Measurements from ENCODE around the gene EPB42. TPM values are rescaled to one million over a fixed set of nuclear protein-coding genes. Genes with fewer than 3 reads are reported as not detected.

Gene EPB42
- total and polyA plus RNA-seq, 2 donors (not counting 1 experiment from before 2014, with no cell fraction given): not detected

GRCh38 chr15:43242616-43243015, 21.8 kb upstream of the EPB42 start:
- no peaks in the 10 kb centered on the region for H3K9me3 ChIP-seq (ENCODE audit: control extremely low read depth in 1 of 3, control insufficient read depth in 2 of 3, insufficient read depth in 1 of 3, low read length in 2 of 3)
- Mint-ChIP-seq H3K27ac (no peak overlapping the region), H3K4me1 (no peaks in the 10 kb centered on the region), H3K4me3 (no peak overlapping the region), H3K9me3 (ENCODE audit: insufficient read depth) (no peaks in the 10 kb centered on the region), H3K27me3 (peaks cover 19% of the 10 kb centered on the region)
- TF ChIP-seq CTCF (IDR thresholded peaks at IDR 0.05) (no peak), EZH2 (IDR thresholded peaks at IDR 0.05; ENCODE audit: borderline replicate concordance, insufficient read depth, low read depth, low read length, poor library complexity, severe bottlenecking) (no peak)
- no peak overlapping the region for H3K27ac ChIP-seq (ENCODE audit: low read length in 2 of 2)
- no peak overlapping the region for H3K4me3 ChIP-seq (ENCODE audit: control extremely low read depth in 1 of 5, extremely low read depth in 1 of 5, insufficient read depth in 1 of 5, low read depth in 2 of 5, low read length in 4 of 5)
- no peak for ATAC-seq (ENCODE audit: low read depth)
- H3K4me1 ChIP-seq (ENCODE audit: control insufficient read depth in 2 of 2, insufficient read depth in 2 of 2, low read length in 2 of 2): no peaks in the 10 kb centered on the region
- H3K36me3 ChIP-seq (replicated peaks in 1 of 2; ENCODE audit: control extremely low read depth in 1 of 2, control insufficient read depth in 1 of 2, extremely low read depth in 1 of 2, insufficient read depth in 2 of 2, low read length in 1 of 2): no peaks in the 10 kb centered on the region
- ChIA-PET CTCF (interaction anchor here (0.6 to 2.0 kb wide), 3 partner anchors 17 to 1882 kb away, joined by 3 to 8 read pairs (median 4); no protein-coding TSS in a partner anchor), POLR2A (no interaction called here)
- WGBS (ENCODE audit: insufficient coverage): 95% methylated on average over 4 of the region's 5 CpGs
- H3K27me3 ChIP-seq (replicated peaks in 1 of 4; ENCODE audit: control extremely low read depth in 1 of 4, control insufficient read depth in 3 of 4, insufficient read depth in 4 of 4, low read length in 3 of 4): peaks cover 0 to 9% (median 3%) of the 10 kb centered on the region in 4 experiments
- no peak overlapping the region for H3K4me2 ChIP-seq (replicated peaks; ENCODE audit: low read depth, low read length, poor library complexity, severe bottlenecking)
- intact Hi-C loops (cut with micrococcal nuclease): no loop called here
- H3K79me2 ChIP-seq (ENCODE audit: control insufficient read depth, insufficient read depth, low read length): no peaks in the 10 kb centered on the region
- H3K9ac ChIP-seq (ENCODE audit: low read length): no peak overlapping the region
- no peaks in the 10 kb centered on the region for H4K20me1 ChIP-seq (ENCODE audit: control insufficient read depth, insufficient read depth, low read length, poor library complexity, severe bottlenecking)
- H2AFZ ChIP-seq (ENCODE audit: insufficient read depth, low read depth, low read length, poor library complexity, severe bottlenecking): no peak overlapping the region
- DNase-seq: no peak

- no peak for DNase-seq
- TF ChIP-seq CTCF (IDR thresholded peaks at IDR 0.05): no peak
- Histone ChIP-seq H3K9me3 (ENCODE audit: control extremely low read depth in 1 of 3, control insufficient read depth in 2 of 3, insufficient read depth in 1 of 3, low read length in 2 of 3) (no peaks in the 10 kb centered on the region), H3K27me3 (replicated peaks in 1 of 4; ENCODE audit: control extremely low read depth in 1 of 4, control insufficient read depth in 3 of 4, insufficient read depth in 4 of 4, low read length in 3 of 4) (peaks cover 0 to 11% (median 3%) of the 10 kb centered on the region in 4 experiments), H4K20me1 (ENCODE audit: control insufficient read depth, insufficient read depth, low read length, poor library complexity, severe bottlenecking) (no peaks in the 10 kb centered on the region), H2AFZ (ENCODE audit: insufficient read depth, low read depth, low read length, poor library complexity, severe bottlenecking) (no peak overlapping the region), H3K4me2 (replicated peaks; ENCODE audit: low read depth, low read length, poor library complexity, severe bottlenecking) (no peak overlapping the region), H3K4me1 (ENCODE audit: control insufficient read depth in 2 of 2, insufficient read depth in 2 of 2, low read length in 2 of 2) (peaks cover 0 to 4% of the 10 kb centered on the region in 2 donors), H3K27ac (ENCODE audit: low read length in 2 of 2) (no peak overlapping the region), H3K4me3 (ENCODE audit: control extremely low read depth in 1 of 5, extremely low read depth in 1 of 5, insufficient read depth in 1 of 5, low read depth in 2 of 5, low read length in 4 of 5) (no peak overlapping the region), H3K36me3 (replicated peaks in 1 of 2; ENCODE audit: control extremely low read depth in 1 of 2, control insufficient read depth in 1 of 2, extremely low read depth in 1 of 2, insufficient read depth in 2 of 2, low read length in 1 of 2) (no peaks in the 10 kb centered on the region), H3K9ac (ENCODE audit: low read length) (no peak overlapping the region), H3K79me2 (ENCODE audit: control insufficient read depth, insufficient read depth, low read length) (no peaks in the 10 kb centered on the region)
- Mint-ChIP-seq H3K9me3 (ENCODE audit: insufficient read depth) (no peaks in the 10 kb centered on the region), H3K4me1 (peaks cover 2% of the 10 kb centered on the region), H3K27ac (no peak overlapping the region), H3K4me3 (no peak overlapping the region), H3K27me3 (peaks cover 21% of the 10 kb centered on the region)
- ChIA-PET CTCF (interaction anchor here (1.2 to 2.0 kb wide), 2 partner anchors 16 to 44 kb away, joined by 3 to 8 read pairs; no protein-coding TSS in a partner anchor), POLR2A (no interaction called here)
- intact Hi-C loops (cut with micrococcal nuclease): no loop called here
- ATAC-seq (ENCODE audit: low read depth): no peak
- WGBS (ENCODE audit: insufficient coverage): 67% methylated on average over 1 of the region's 1 CpG
Measured at GRCh38 chr15:43241100-43241499, 20.3 kb upstream of the EPB42 start.
